ENCODE data around the gene ACSL5.

GRCh38 chr10:112446055-112446854, 72.3 kb downstream of the ACSL5 start:
- TF ChIP-seq CTCF (IDR thresholded peaks at IDR 0.05; ENCODE audit: low read depth, low read length, missing input control) (no peak), MAX (IDR thresholded peaks at IDR 0.05) (no peak), RXRA (IDR thresholded peaks at IDR 0.05) (no peak), TAF1 (conservative IDR thresholded peaks at IDR 0.05) (no peak), HNF4G (IDR thresholded peaks at IDR 0.05) (no peak), JUND (IDR thresholded peaks at IDR 0.05) (no peak), FOXA1 (IDR thresholded peaks at IDR 0.05) (no peak)

Data from liver (tissue), 3 donors.